Activated CD4-positive, alpha-beta T cell treated with anti-CD3 and anti-CD28 coated beads, Interleukin-10, Interleukin-2, amounts not matched to agents 100 ng/mL and 50 ng/mL, durations not matched to agents 16 hours and 8 hours (primary cell): ENCODE measurements around the gene UMODL1.

ENCODE experiments used
- DNase-seq: peaks from one replicate; pipeline ENCODE4 v3.0.0-alpha.2; 2020

The UMODL1 gene

DNA sequence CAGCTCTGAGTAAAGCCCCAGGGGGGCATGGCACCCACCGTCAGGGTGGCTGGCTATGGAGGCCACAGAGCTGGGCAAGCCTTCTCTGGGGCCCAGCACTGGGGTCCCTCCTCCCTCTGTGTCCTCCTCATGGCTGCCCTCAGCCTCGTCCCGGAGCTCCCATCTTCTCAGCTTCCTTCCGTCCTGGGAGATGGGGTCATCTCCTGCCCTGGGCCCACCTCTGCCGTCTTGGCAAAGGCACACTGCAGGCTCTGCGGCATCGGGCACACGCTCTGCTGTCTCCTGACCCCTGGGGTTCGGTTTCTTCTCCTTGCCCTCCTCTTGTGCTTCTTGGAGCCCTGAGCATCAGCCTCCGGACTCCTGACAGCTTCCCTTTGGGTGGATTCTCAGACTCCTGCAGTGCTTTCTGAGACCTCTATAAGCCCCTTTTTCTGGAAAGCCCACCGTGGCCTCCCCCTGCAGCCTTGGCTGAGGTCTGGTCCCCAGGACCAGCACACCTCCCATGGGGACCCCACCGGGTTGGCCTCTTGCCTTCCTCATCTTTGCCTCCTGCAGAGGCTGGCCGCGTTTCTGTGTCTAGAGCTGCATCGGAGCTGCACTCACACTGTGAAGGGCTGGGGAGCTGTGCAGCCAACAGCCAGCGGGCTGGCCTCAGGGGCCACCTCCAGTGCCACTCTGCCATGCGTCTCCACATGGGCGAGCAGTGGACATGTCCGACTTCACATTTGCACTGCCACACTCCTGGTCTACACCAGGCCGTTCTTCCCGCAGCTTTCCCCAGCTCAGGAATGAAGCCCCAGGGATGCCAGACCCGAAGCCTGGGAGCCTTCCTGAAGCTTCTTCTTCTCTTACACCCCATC lies 11.6 kb downstream of the UMODL1 start:
- DNase-seq, result no peak

DNA sequence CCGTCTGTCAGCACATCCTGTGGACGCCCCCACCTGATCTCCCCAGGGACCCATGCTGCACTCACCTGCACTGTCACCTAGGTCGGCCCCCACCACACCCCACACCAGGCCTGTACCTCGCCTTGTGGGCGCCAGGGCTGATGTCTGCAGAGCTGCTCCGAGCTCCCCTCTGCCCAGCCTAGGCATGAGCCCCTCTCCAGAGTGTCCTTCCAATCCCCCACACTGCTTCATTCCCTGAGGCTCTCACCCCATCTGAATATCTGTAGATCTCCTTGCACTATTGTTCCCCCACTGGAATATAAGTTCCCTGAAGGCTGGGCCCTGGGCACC lies 12.2 kb downstream of the UMODL1 start:
- DNase-seq, result no peak

DNA sequence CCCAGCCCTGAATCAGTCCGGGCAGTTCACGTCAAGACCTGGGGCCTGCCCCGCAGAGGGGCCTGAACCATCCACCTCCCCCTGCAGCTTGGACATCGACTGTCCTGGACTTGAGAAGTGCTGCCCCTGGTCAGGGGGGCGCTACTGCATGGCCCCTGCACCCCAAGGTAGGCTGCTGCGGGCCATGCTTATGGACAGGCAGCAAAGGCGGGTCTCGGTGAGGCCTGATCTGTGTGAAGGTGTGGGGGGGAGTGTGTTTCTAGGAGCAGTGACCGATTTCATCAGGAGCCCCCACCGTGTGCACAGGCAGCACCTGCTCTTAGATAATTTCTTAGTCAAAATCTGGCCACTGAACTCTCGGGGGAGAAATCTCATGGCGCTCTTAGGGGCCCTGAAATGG lies 13.0 kb downstream of the UMODL1 start:
- no peak for DNase-seq

DNA sequence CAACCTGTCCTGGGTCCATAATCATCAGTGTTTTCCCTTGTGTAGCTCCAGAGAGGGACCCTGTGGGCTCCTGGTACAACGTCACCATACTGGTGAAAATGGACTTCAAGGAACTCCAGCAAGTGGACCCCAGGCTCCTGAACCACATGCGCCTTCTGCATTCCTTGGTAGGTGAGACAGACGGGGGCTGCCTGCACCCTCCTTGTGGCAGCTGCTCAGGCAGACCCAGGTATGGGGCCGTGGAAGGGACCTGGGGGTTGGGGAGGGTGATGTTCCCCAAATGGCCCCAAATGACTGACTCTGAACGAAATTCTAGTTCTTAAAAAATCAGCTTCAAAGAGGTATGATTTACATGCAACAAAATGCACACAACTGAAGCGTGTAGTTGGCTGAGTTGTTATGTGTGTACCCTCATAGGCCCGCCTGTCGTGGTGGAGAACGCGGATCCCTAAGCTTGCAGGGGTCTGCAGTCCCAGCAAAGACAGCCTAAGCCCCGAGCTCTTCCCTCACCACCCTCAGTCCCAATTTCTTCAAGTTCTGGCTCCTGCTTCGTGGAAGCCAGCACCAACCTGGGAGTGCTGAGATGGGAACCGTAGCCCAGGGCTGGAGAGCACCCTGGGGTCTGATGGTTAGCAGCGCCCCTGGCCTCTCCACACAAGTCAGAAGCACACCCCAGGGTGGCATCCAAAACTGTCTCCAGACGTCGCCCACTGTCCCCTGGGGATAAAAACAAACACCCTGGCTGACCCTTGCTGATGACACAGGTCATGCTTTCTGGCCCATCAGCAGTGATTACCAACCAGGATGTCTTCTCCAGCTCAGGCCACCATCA lies 14.3 kb downstream of the UMODL1 start:
- no peak for DNase-seq

DNA sequence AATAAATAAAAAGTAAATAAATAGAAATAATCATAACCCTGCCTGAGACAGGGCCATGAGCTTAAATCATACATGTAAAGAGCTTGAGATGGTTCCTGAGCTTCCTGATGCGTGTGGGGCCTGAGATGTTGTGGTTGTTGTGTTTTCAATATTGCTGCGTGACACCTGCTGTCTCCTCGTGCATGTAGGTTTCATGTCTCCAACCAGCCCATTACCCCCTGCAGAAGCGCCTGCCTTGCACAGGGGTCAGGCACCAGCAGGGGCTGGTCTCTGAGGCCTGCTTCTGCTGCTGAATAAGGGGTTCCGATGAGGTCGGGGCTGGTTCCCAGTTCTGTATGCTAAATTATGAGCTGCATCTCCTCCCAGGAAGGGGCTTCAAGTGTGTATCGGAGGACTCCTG lies 15.9 kb downstream of the UMODL1 start:
- DNase-seq, result no peak

DNA sequence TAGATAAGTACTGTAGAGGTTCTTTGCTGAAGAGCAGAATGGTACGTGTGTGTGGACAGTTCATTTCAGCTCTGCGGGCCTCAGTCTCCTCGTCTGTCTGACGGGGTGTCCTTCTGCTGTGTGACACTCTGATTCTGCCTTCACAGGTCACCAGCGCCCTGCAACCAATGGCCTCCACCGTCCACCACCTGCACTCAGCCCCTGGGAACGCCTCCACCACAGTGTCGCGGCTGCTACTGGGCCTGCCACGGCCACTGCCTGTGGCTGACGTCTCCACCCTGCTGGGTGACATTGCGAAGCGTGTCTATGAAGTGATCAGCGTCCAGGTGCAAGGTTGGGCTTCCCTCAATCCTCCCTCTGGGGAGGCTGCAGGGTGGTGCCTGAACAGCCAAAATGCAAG lies 17.0 kb downstream of the UMODL1 start:
- DNase-seq, result no peak

DNA sequence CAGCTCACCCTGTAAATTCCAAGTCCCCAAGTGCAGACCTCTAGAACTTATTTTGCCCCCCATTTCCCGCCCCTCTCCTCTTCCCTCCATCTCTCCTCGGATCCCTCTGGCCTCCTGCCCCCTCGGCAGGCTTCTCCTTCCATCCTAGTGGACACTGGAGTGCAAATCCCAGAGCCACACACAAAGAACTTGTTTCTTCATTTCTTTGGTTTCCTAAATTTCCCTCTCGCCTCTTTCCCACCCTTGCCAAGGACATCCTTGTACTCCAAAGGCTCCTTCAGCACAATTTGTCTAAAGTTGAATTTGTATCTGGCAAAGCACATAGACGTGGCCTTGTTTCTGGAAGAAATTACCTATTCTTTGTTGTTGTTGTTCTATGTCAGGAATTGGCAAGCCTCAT lies 17.5 kb downstream of the UMODL1 start:
- DNase-seq, result no peak

DNA sequence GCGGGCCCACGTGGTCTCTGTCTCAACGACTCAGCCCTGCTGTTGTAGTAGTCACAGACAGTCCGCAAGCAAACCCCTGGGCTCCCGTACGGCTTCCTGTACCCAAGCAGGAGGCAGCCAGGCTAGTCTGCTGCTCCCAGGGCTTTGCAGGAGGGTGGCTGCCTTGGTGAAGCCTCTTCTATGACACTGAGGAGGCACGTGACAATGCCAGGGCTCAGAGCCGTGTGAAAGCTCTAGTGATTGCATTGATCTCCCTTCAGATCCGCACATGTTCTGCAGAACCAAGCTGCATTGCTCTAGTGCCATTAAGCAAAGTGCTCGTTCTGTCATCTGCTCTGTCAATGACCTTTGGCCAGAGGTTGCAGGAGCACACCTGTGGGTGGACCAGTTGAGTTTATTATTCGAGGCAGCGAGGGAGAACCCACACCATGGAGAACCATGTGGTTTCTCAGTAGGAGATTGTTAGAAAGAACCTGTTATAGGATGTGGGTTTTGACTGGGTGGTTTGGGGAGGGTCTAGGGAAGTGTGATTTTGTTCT lies 18.0 kb downstream of the UMODL1 start:
- DNase-seq, result no peak

DNA sequence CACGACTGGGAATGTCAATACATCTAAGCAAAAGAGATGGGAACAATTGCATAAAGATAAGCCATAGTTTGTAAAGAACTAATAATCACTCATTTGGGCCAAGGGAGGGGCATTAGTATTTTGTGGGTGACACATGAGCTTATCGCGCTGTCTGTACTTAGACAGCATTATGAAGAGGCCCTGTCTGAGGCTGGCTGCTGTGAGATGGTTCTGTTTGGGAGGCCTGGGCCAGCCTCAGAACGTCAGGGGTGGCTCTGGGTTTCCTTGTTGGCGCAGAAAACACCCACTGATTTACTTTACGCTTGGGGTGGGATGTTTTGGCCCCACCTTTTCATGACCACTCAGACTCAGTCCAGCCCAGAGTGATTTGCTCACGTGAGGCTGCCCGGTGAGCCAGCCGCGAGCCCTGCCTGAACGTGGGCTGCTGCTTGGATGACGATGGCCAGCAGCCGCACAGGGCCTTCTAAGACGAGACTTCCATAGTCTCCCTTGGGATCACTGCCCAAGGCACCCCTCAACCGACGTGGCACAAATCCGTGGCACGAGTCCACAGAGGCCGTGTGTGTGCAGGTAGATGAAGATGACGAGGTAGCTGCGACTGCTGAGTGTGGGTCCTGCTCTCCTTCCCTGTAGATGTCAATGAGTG lies 18.7 kb downstream of the UMODL1 start:
- DNase-seq, result no peak

DNA sequence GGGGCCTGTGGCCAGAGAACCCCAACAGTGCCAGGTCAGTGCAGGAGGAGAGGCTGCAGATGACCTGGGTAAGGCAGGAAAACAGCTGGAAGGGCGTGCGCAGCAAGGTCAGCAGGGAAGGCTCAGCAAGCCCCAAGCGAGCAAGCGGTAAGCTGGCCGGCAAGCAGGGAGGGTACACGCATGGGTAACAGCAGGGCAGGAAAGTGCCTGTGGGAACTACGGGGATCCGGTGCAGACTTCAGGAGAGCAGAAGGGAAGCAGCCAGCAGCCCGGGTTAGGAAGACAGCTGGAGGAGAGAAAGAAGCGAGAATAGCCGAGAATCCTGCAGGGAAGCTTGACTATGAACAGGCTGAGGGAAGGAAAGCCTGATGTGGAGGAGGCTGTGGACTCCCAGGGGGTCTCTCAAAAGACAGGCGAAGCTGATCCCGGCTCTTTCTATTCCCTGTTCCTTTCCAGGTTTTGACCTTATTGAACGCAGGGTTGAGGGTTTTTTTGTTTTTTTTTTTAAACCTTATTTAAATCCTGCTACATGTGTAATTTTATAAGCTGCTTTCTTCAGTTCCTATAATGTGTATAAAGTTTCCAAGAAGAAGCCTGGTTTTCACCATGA lies 20.9 kb downstream of the UMODL1 start:
- no peak for DNase-seq

DNA sequence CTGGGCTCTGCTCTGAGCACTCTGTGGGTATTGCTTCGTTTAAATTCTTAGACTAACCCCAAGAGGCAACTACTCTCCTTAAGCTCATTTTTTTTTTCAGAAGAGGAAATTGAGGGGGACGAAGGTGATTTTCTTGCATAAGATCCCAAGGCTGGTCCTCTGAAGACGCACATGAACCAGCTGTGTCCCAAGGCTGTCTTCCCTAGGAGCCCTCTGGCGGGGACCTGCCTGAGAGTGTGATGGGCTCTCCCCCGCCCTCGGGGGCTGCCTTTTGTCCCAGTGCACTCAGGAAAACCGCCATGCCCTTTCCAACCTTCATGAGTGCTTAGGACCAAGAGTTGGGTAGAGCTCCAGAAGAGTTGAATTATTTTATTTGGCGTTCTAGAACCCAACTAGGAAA lies 21.7 kb downstream of the UMODL1 start:
- DNase-seq, result no peak

DNA sequence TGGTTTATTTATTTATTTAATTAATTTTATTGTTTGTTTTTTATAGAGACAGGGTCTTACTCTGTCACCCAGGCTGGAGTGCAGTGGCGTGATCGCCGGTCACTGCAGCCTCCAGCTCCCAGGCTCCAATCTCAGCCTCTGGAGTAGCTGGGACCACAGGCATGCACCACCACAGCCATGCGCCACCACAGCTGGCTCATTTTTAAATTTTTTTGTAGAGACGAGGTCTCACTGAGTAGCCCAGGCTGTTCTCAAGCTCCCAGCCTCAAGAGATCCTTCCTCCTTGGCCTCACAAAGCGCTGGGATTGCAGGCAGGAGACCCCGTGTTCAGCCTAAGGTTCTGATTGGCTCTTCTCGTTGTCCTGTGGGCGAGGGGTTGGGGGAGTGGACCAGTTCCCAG lies 22.1 kb downstream of the UMODL1 start:
- DNase-seq, result no peak

DNA sequence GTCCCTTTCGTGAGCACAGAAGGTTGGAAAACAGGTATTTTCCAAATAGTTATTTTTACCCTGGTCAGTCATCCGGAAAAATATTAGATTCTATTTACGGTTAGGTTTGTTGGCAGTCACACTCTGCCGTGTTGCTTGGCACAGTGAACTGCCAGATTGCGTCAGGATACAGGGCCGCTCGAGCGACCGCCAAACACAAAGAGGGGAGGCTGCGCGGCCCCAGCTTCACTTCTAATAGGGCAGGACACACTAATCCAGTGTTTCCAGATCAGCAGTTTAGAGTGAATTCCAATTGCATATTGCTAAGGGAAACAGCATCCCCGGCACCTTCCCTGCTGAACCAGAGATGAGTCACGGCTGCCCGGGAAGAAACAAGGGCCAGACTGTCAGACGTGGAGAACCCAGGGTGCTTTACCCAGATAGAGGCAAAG lies 22.9 kb downstream of the UMODL1 start:
- no peak for DNase-seq

DNA sequence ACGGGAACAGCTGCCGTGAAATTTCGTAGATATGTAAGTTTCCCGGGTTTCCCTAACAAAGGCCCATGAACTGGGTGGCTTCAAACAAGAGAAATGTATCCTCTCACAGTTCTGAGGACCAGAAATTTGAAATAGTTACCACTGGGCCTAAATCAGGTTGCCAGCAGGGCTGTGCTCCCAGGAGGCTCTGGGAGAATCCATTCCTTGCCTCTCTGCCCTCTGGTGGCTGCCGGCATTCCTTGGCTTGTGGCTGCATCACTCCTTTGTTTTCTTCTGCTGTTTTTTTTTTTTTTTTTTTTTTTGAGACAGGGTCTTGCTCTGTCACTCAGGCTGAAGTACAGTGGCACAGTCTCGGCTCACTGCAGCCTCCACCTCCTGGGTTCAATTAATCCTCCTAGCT lies 23.7 kb downstream of the UMODL1 start:
- DNase-seq, result no peak

DNA sequence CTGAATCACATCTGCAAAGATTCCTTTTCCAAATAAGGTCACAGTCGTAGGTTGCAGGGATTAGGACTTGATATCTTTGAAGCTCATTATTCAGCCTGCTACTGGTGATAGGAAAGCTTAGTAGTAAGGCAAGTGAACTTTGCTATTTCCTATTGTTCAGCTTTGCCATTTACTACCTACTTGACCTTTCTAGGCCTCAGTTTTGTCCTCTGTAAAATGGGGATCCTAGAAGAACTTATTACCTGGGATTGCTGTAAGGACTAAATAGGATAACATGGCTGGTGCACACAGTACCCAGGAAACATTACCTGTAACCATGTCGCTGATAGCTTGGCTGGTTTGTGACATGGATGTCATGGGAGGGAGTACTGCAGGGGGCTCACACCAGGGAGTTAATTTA lies 24.5 kb downstream of the UMODL1 start:
- DNase-seq, result no peak

DNA sequence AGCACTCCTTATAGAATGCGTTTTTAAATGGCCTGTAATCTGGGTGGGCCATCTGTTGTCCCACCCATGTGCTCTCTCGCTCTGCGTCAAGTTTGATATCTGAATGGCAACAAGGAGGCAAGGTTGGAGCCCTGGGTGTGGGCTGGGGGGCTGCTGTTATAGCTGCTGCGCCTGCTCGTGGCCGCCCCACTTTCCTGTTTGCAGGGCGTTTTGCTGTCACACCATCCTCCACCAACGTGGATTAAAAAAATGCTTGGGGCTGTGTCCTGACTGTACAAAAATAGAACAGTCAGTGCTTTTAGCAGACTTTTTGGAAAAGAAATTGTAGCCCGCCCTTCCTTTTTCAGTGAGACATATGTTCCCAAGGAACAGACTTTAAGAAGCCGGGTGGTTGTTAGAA lies 25.4 kb downstream of the UMODL1 start:
- DNase-seq, result no peak

DNA sequence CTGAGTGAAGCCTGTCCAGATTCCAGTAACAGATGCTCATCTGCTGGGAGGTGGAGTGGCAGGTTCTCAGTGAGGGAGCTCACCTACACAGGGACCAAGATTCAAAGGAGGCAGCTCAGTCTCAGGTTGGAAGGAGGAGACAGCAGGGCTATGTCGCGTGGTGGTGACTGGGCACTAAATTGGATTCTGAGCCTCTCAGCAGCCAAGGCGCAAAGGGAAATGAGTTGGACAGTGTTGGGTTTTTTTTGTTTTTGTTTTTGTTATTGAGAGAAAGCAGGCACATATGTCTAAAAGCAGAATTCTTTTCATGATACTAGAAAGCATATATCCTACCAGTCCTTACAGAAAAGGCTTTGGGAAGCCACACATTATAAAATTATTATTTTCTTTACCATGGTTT lies 26.2 kb downstream of the UMODL1 start:
- no peak for DNase-seq

DNA sequence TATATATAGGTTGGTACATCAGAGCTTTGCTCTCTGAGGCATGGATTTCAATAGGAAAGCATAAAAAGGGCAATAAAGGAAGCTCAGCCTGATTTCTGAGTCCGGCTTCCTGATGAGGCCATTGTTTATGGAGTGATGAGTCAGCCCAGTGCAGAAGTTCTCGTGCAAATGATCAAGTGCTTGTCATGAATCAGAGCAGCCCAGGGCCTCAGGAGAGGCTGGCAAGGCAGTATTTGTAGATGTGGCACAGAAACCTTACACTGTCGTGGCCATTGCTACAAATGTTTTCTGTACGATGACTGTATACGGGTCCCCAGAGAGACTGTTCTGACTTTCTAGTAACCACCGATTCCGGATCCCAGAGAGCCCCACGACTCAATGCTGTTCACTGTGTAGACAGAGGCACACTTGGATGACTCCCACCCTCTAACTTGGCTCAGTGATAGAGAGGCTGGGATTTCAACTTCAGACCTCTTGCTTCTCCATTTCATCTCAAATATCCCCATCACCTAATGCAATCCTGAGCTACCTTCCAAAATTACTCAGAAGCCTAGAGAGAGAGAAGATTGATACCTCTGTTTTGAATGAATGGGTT lies 26.8 kb downstream of the UMODL1 start:
- no peak for DNase-seq

DNA sequence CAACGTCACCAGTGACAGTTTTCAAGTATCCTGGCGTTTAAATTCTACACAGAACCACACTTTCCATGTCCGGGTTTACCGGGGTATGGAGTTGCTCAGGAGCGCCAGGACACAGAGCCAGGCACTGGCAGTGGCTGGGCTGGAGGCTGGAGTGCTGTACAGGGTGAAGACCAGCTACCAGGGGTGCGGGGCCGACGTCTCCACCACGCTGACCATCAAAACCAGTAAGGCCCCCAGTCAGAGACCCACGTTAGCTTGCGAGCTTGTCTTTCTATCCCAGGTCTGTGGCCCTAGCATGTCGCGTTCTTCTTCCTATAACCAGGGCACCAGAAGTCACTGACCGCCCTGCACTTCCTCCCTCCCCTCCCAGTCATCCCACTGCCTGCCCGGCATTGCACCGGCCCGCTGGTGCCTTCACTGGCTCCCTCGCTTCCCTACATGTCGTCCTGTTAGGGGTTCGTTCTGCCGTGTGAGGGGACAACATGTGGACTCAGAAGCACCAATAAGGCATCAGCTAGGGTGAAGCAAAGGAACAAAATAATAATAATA lies 27.9 kb downstream of the UMODL1 start:
- no peak for DNase-seq

DNA sequence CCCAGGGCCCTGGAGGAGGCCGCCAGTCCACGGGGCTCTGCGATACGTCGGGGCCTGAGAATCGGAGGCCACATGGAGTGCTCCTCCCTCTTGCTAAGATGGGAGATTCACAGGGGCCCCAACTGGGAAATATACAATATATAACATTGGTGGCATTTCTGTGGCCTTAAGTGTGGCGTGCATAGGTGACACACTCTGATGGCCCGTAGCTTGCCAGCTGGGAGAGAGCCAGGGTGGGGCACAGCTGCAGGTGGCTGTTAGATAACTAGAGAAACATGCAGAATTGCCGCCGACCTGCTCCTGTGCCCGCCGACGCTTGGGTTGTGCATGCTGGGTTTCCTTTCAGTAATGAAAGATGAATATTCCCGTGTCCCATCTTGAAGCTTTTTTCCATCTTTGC lies 30.1 kb downstream of the UMODL1 start:
- no peak for DNase-seq

DNA sequence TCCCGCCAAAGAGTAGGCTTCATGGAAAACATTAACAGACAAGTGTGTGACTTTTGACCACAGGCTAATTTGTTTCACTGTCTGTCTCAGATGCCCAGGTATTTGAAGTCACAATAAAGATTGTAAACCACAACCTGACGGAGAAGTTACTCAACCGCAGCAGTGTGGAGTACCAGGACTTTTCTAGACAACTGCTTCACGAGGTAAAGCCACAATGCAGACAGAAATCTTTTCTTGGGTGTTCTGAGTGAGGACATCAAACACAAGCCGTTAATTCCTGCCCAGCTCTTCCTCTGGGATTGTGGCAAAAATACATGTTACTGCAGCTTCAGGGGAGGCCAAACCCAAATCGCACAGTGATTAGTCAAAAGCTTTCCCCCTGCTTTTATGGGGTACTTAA lies 31.0 kb downstream of the UMODL1 start:
- no peak for DNase-seq

DNA sequence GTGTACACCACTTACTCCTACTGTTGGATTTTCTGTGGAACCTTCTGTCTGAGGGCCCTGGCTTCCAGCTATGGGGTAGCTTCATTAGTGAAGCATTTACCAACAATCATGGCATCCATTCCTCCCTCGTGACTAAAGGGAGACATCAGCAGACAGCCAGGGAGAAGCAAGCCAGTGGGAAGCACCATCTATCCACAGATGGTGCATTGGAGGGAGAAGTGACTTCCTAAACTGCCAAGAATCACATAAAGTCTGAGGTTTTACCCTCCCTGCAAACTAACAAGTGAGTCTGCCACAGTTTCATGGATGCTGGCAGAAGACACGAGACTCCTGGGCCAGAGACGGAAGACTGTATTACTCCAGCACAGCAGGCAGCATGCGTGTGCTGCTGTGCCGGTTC lies 31.4 kb downstream of the UMODL1 start:
- no peak for DNase-seq

DNA sequence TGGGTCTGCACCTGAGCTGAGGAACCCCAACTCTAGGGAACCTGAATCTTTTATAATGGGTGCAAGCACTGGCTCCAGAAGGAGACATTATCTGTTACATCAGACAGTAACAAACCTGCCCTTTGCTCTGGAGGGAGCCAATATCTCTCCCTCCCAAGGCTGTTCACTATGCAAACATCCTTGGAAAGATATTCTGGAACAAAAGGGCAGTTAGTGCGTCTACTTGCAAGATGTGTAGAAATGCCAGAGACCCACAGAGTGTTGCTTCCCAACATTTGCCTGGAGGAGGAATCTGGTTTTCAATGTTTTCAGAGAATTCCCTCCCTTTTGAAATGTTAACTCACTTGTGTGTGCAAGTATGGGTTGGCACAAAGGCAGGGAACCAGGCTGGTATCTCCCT lies 31.9 kb downstream of the UMODL1 start:
- DNase-seq, result no peak
